Esophagus muscularis mucosa (tissue), 4 donors: ENCODE data around the gene FAM32A. TPM values are rescaled to one million over a fixed set of nuclear protein-coding genes. Genes with fewer than 3 reads are reported as not detected.

Source experiments
- DNase-seq: peaks from one replicate; pipeline ENCODE4 v3.0.0-alpha.2; 2017; ENCODE audit errors: extremely low spot score
- H3K27ac ChIP-seq, 4 donors: fragments of 200-600 bp; sonication (generic); replicated peaks in 1 of 4; 1 replicate in 3 of 4; 2 replicates in 1 of 4; pipeline ENCODE4 v1.5.1; 2016 to 2019; ENCODE audit warnings: mild to moderate bottlenecking in 1 of 4
- H3K27me3 ChIP-seq, 4 donors: fragments of 200-600 bp; sonication (generic); one replicate each; pipeline versions ENCODE4 v1.5.1 to v1.6.0; 2016 to 2019
- H3K36me3 ChIP-seq, 4 donors: fragments of 200-600 bp; sonication (generic); one replicate each; pipeline ENCODE4 v1.5.1; 2016 to 2019
- H3K4me1 ChIP-seq, 4 donors: fragments of 200-600 bp; sonication (generic); one replicate each; pipeline ENCODE4 v1.5.1; 2016 to 2019
- H3K4me3 ChIP-seq, 4 donors: fragments of 200-600 bp; sonication (generic); 1 replicate in 2 of 4; 2 replicates in 2 of 4; pipeline ENCODE4 v1.5.1; 2016 to 2019; ENCODE audit warnings: mild to moderate bottlenecking in 4 of 4, moderate library complexity in 1 of 4
- H3K9me3 ChIP-seq, 4 donors: fragments of 200-600 bp; sonication (generic); 1 replicate in 3 of 4; 2 replicates in 1 of 4; pipeline ENCODE4 v1.5.1; 2016 to 2019
- EP300 ChIP-seq: sonication (generic); formaldehyde crosslinking; IDR thresholded peaks from one replicate; pipeline ENCODE4 v1.6.1; 2017; ENCODE audit warnings: antibody characterized with exemption
- POLR2A ChIP-seq: fragments of 450-650 bp; IDR thresholded peaks from one replicate; pipeline ENCODE4 v1.6.1; 2017; ENCODE audit warnings: antibody characterized with exemption, moderate library complexity, mild to moderate bottlenecking, low read depth
- POLR2AphosphoS5 ChIP-seq, 2 donors: sonication (generic); formaldehyde crosslinking; IDR thresholded peaks; one replicate each; pipeline ENCODE4 v1.6.1; 2017; ENCODE audit warnings: antibody characterized with exemption in 2 of 2
- WGBS: methylation state at CpG from one replicate; pipeline ENCODE4 v1.1.5; 2018; 5-methylcytosine and 5-hydroxymethylcytosine counted together
- intact Hi-C: fragments of 100-400 bp; cut with DNase I; formaldehyde crosslinking; loops from one replicate; pipeline ENCODE4 v1.15.1; 2023
- total RNA-seq, 4 donors: library from RNA; depleted of rRNA; stranded (reverse); fragments of >200 nt; gene quantifications; one replicate each; pipeline versions ENCODE4 v1.1.0 to v1.2.1, GENCODE V29; 2016
- TF ChIP-seq, protein P1 (sequence below), 3 experiments: fragments of 200-600 bp in 2 of 3; fragments of 450-650 bp in 1 of 3; sonication (generic) in 2 of 3; IDR thresholded peaks; one replicate each; pipeline ENCODE4 v1.5.1; 2017 to 2019; ENCODE audit warnings: antibody characterized with exemption in 3 of 3, mild to moderate bottlenecking in 2 of 3, moderate library complexity in 1 of 3

Gene FAM32A
- total RNA-seq, 4 donors from 2014 or later: 83.5 to 104 (median 103) TPM

DNA sequence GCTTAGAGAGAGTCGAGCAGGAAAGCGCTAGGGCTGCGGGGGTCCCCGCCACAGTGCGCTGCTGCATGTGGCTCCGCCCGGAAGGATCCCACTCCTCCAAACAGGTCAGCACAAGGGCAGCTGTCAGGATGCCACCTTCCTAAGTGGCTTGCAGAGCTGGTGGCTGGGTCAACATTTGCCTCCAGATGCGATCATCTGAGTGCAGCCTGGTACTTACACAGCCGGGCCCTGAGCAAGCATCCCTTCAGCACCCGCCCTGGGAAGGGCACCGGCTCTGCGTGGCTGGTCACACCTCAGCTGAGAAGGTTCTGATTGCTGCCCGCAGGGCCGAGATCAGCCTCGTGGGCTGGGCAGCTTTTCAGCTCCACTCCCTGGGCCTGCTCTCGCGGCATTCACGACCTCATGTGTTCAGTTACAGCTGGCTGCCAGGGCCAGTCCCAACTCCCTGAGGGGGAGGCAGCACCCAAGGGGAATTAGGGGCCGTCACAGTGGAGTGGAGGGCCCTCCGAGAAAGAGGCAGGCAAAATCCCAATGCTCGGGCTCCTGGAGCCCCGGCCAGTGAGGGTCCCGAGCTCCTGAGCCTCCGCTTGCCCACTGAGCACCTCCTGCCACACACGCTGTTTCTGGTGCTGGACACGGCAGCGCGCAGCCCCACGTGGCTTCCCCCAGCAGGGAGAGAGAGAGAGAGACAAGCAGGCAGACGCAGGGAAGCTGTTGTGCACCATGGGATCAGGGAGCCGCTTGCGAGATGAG lies 39.3 kb downstream of the FAM32A start:
- WGBS: 92% methylated on average over 25 of the region's 32 CpGs
- H3K36me3 ChIP-seq: peaks cover 78 to 100% (median 98%) of the 10 kb centered on the region in 4 donors
- TF ChIP-seq POLR2AphosphoS5 (IDR thresholded peaks at IDR 0.05) (no peak), POLR2A (no peak), EP300 (no peak)
- TF ChIP-seq, protein P1, sequence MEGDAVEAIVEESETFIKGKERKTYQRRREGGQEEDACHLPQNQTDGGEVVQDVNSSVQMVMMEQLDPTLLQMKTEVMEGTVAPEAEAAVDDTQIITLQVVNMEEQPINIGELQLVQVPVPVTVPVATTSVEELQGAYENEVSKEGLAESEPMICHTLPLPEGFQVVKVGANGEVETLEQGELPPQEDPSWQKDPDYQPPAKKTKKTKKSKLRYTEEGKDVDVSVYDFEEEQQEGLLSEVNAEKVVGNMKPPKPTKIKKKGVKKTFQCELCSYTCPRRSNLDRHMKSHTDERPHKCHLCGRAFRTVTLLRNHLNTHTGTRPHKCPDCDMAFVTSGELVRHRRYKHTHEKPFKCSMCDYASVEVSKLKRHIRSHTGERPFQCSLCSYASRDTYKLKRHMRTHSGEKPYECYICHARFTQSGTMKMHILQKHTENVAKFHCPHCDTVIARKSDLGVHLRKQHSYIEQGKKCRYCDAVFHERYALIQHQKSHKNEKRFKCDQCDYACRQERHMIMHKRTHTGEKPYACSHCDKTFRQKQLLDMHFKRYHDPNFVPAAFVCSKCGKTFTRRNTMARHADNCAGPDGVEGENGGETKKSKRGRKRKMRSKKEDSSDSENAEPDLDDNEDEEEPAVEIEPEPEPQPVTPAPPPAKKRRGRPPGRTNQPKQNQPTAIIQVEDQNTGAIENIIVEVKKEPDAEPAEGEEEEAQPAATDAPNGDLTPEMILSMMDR (IDR thresholded peaks at IDR 0.05): no peak
- intact Hi-C loops: no loop called here
- H3K27ac ChIP-seq: no peak overlapping the region
- no peak overlapping the region for H3K4me3 ChIP-seq
- DNase-seq: no peak
- peaks cover 0 to 34% (median 28%) of the 10 kb centered on the region in 4 donors for H3K9me3 ChIP-seq
- H3K4me1 ChIP-seq: no peaks in the 10 kb centered on the region
- no peaks in the 10 kb centered on the region for H3K27me3 ChIP-seq

DNA sequence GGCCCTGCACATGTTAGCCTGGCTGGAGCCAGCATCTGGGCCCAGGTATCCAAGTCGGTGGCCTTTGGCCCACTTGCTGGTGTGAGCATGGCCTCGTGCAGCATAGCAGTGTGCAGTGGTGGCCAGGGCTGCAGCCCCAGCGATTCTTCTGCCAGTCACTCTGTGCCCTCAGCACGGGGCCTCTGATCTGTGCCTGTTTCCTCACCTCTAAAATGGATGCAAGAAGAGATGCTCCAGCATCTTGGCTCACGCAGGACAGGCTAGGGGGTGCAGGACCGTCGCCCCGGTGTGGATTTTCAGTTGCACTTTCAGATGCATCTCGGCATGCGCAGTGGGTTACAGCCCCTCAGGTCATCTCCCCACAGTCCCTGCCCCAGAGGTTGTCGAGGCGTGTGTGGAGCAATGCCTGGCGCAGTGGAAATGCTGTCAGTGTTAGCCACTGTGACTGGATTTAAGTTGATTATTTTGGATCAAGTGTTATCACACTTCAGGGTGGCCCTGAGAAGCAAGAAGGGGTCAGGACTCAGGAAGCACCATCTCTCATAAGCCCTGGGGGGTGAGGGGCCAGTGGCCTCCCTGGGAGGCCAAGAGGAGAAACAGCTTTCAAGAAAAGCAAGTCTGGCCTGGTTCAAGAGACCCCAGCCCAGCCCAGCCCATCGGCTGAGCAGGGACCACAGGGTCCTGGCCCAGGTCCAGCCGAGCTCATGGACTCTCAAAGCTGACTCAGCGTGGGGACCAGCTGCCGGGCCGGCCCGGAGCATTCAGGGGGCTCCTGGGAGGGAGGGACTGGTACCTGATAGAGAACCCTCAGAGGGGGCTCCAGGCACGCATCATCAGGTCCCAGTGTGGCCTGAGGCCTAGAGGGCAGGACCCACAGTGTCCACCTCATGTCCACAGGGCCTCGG lies 40.3 kb downstream of the FAM32A start:
- Histone ChIP-seq H3K27ac (no peak overlapping the region), H3K9me3 (peaks cover 0 to 23% (median 18%) of the 10 kb centered on the region in 4 donors), H3K27me3 (no peaks in the 10 kb centered on the region), H3K4me3 (no peak overlapping the region), H3K36me3 (peaks cover 82 to 100% (median 98%) of the 10 kb centered on the region in 4 donors), H3K4me1 (no peaks in the 10 kb centered on the region)
- no peak for DNase-seq
- WGBS: no CpG with 5 or more reads among the region's 21 CpGs
- TF ChIP-seq, protein P1 (IDR thresholded peaks at IDR 0.05): no peak
- TF ChIP-seq POLR2AphosphoS5 (IDR thresholded peaks at IDR 0.05) (no peak), EP300 (no peak), POLR2A (no peak)
- intact Hi-C loops: no loop called here

DNA sequence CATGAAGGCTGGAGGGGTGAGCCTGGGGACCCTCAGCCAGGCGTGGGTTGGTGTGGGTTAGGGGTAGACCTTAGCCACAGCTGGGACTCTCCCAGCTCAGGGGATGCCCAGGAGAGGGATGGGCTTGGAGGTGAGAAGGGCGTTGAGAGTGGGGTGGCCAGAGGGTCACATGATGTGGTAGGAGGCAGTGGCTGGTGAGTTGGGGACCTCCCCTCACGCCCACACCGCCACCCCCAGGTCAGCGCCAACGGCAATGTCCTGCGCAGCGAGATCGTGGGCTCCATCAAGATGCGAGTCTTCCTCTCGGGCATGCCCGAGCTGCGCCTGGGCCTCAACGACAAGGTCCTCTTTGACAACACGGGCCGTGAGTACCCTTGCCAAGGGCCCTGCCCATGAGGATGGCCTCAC lies 41.0 kb downstream of the FAM32A start:
- H3K27me3 ChIP-seq: no peaks in the 10 kb centered on the region
- H3K9me3 ChIP-seq: peaks cover 0 to 16% (median 12%) of the 10 kb centered on the region in 4 donors
- intact Hi-C loops: no loop called here
- WGBS: 95% methylated on average over 8 of the region's 16 CpGs
- H3K4me1 ChIP-seq: no peaks in the 10 kb centered on the region
- H3K4me3 ChIP-seq: no peak overlapping the region
- H3K36me3 ChIP-seq: peaks cover 79 to 98% (median 95%) of the 10 kb centered on the region in 4 donors
- no peak overlapping the region for H3K27ac ChIP-seq
- no peak for DNase-seq
- TF ChIP-seq POLR2AphosphoS5 (IDR thresholded peaks at IDR 0.05) (no peak), EP300 (no peak), POLR2A (no peak)
- TF ChIP-seq, protein P1 (IDR thresholded peaks at IDR 0.05): no peak

DNA sequence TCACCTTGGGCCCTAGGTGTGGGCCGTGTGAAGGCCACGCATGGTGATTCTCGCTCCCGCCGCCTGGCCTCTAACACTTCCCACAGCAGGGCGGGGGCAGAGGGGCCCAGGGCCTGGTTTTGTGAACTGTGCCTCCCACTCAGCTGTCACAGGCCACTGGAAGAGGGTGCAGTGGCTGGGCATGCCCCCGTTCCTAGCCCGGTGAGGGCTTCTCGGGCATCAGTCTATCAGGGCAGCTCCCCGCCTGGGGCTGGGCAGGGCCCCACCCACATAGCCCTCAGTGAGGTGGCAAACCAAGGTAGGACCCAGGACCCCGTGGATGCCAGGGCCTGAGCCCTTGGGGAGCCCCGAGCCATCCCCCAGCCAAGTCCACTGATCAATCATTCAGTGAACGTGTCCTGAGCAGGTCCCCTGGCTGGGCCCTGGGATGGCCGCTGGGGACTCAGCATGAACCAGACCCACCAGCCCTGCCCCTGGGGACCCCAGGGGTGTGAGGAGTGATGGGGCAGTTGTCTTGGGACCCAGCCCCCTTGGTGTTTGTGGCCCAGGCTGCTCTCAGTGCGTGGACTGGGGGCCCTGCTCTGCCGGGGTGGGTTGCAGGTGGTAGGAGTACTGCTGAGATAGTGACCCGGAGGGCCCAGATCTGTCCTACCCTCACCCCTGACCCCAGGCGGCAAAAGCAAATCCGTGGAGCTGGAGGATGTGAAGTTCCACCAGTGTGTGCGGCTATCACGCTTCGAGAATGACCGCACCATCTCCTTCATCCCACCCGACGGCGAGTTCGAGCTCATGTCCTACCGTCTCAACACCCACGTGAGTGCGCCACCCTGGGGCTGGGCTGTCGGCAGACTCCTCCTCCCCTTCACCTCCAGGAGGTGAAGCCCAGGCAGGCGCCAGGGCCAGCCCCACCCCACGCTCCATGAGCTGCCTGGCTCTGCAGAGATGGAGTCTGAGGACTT lies 41.9 kb downstream of the FAM32A start:
- WGBS: 87% methylated on average over 23 of the region's 33 CpGs
- Histone ChIP-seq H3K27me3 (no peaks in the 10 kb centered on the region), H3K4me3 (no peak overlapping the region), H3K27ac (no peak overlapping the region), H3K36me3 (peaks cover 79 to 98% (median 95%) of the 10 kb centered on the region in 4 donors), H3K9me3 (peaks cover 0 to 7% (median 3%) of the 10 kb centered on the region in 4 donors), H3K4me1 (no peaks in the 10 kb centered on the region)
- intact Hi-C loops: no loop called here
- TF ChIP-seq POLR2AphosphoS5 (IDR thresholded peaks at IDR 0.05): no peak
- TF ChIP-seq, protein P1 (IDR thresholded peaks at IDR 0.05): no peak
- no peak for TF ChIP-seq EP300
- no peak for TF ChIP-seq POLR2A
- DNase-seq: no peak
